ENCODE results near the gene OR6S1.

OR6S1 gene

DNA sequence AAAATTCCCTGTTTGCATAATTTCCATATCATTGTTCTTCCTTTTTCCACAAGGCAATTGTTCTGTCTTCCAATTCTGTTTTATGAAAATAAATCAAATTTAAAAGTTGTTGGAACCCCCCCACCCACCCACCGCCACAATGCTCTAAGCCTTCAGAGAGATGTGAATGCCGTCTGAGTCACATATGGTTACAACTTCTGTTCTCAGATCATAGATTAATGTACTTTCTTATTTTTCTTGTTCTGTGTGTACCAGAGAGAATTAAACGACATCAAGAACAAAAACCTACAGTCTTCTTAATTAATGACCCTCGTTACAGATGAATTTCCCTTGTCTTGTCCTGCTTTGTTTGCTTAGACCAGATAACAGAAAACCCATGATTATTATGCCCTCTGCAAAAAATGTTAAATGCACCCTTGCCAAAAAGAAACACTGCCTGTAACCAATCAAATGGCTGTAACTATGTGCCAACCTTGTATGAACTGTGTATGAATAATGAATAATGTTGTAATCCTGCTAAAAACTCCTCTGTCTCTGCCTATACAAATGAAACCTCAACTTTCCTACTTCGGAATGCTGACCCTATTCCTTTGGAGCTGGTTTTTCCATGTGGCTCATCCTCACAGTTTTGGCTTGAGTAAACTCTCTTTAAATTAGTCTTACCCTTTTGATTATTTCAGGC lies 14.0 kb downstream of the OR6S1 start:
- TF ChIP-seq MAX (IDR thresholded peaks at IDR 0.05; ENCODE audit: low read depth, low read length) (no peak), MYC (IDR thresholded peaks at IDR 0.05; ENCODE audit: low read depth, low read length) (no peak), POLR2A (IDR thresholded peaks at IDR 0.05; ENCODE audit: extremely low read depth, insufficient read length) (no peak)
- H3K4me3 ChIP-seq (ENCODE audit: low read depth, low read length): no peak overlapping the region
- DNase-seq (ENCODE audit: low read depth): no peak

DNA sequence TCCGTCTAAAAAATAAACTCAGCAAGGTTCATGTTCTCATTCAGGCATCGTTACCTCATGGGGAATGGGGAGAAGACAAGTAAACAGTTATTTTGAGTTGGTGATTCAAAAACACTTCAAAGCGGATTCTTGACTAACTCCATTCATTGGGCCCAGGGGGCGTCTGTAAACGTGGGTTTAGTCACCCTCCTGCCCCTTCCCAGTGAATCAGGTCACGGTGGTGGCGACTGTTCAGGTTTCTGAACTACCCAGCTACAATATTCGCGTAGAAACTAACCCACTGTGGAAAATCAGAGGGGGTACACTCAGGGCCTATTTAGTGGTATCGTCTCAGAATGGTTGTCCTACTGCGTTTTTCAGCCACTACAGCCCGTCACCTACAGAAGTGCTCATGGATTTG lies 15.2 kb downstream of the OR6S1 start:
- no peak for DNase-seq (ENCODE audit: low read depth)
- no peak for TF ChIP-seq POLR2A (IDR thresholded peaks at IDR 0.05; ENCODE audit: extremely low read depth, insufficient read length)
- TF ChIP-seq, protein P1, sequence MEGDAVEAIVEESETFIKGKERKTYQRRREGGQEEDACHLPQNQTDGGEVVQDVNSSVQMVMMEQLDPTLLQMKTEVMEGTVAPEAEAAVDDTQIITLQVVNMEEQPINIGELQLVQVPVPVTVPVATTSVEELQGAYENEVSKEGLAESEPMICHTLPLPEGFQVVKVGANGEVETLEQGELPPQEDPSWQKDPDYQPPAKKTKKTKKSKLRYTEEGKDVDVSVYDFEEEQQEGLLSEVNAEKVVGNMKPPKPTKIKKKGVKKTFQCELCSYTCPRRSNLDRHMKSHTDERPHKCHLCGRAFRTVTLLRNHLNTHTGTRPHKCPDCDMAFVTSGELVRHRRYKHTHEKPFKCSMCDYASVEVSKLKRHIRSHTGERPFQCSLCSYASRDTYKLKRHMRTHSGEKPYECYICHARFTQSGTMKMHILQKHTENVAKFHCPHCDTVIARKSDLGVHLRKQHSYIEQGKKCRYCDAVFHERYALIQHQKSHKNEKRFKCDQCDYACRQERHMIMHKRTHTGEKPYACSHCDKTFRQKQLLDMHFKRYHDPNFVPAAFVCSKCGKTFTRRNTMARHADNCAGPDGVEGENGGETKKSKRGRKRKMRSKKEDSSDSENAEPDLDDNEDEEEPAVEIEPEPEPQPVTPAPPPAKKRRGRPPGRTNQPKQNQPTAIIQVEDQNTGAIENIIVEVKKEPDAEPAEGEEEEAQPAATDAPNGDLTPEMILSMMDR (IDR thresholded peaks at IDR 0.05; ENCODE audit: low read depth, low read length): no peak
- no peak for TF ChIP-seq MYC (IDR thresholded peaks at IDR 0.05; ENCODE audit: low read depth, low read length)
- no peak for TF ChIP-seq MAX (IDR thresholded peaks at IDR 0.05; ENCODE audit: low read depth, low read length)

GRCh38 chr14:20624495-20625070 lies 16.9 kb downstream of the OR6S1 start:
- TF ChIP-seq MYC (IDR thresholded peaks at IDR 0.05; ENCODE audit: low read depth, low read length) (0 out of 2 replicates have a peak, but pooled peaks have one; percentile 59), MAX (IDR thresholded peaks at IDR 0.05; ENCODE audit: low read depth, low read length) (peak; percentile 67), POLR2A (IDR thresholded peaks at IDR 0.05; ENCODE audit: extremely low read depth, insufficient read length) (peak; percentile 26)
- TF ChIP-seq, protein P1 (IDR thresholded peaks at IDR 0.05; ENCODE audit: low read depth, low read length): no peak

More for the DNA sequence above, 15.2 kb downstream of the OR6S1 start:
- H3K4me3 ChIP-seq (ENCODE audit: low read depth, low read length): no peak overlapping the region

DNA sequence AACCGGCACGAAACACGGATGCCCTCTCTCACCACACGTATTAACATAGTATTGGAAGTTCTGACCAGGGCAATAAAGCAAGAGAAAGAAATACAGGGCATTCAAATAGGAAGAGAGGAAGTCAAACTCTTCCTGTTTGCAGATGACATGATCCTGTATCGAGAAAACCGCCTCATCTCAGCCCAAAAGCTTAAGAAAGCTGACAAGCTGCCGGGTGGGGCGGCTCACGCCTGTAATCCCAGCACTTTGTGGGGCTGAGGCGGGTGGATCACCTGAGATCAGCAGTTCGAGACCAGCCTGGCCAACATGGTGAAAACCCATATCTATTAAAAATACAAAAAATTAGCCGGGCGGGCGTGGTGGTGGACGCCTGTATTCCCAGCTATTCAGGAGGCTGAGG lies 17.7 kb downstream of the OR6S1 start:
- TF ChIP-seq MYC (IDR thresholded peaks at IDR 0.05; ENCODE audit: low read depth, low read length) (no peak), MAX (IDR thresholded peaks at IDR 0.05; ENCODE audit: low read depth, low read length) (no peak), POLR2A (IDR thresholded peaks at IDR 0.05; ENCODE audit: extremely low read depth, insufficient read length) (no peak)
- TF ChIP-seq, protein P1 (IDR thresholded peaks at IDR 0.05; ENCODE audit: low read depth, low read length): no peak
- H3K4me3 ChIP-seq (ENCODE audit: low read depth, low read length): no peak overlapping the region
- no peak for DNase-seq (ENCODE audit: low read depth)

More at GRCh38 chr14:20624495-20625070, 16.9 kb downstream of the OR6S1 start:
- peak; percentile 96 for DNase-seq (ENCODE audit: low read depth)
- H3K4me3 ChIP-seq (ENCODE audit: low read depth, low read length): peak overlapping the region; percentile 72

- peak; percentile 67 for DNase-seq (ENCODE audit: low read depth)
- no peak for TF ChIP-seq MAX (IDR thresholded peaks at IDR 0.05; ENCODE audit: low read depth, low read length)
- TF ChIP-seq, protein P1 (IDR thresholded peaks at IDR 0.05; ENCODE audit: low read depth, low read length): no peak
- no peak for TF ChIP-seq POLR2A (IDR thresholded peaks at IDR 0.05; ENCODE audit: extremely low read depth, insufficient read length)
- TF ChIP-seq MYC (IDR thresholded peaks at IDR 0.05; ENCODE audit: low read depth, low read length): no peak
- peak overlapping the region; percentile 0 for H3K4me3 ChIP-seq (ENCODE audit: low read depth, low read length)
Measured at GRCh38 chr14:20622816-20623291, 18.6 kb downstream of the OR6S1 start.

Measured in NB4 (cell line).